ENCODE measurements around the gene SKA3.

- TF ChIP-seq CTCF (conservative IDR thresholded peaks at IDR 0.05) (no peak), EZH2 (IDR thresholded peaks at IDR 0.05; ENCODE audit: low read depth) (no peak)
Measured at GRCh38 chr13:21111546-21111945, 64.8 kb downstream of the SKA3 start.
